Activated CD8-positive, alpha-beta memory T cell treated with anti-CD3 and anti-CD28 coated beads, Interleukin-2, amount 50 U/mL, for 1 hour (primary cell): ENCODE measurements around the gene SLCO2B1.
"Not testable (repeated sequence)": the region's sequence is repeated elsewhere in the genome, so short reads cannot be mapped to it uniquely, and the experiment has no call there.

ENCODE experiments used
- DNase-seq: peaks from one replicate; pipeline ENCODE4 v3.0.0-alpha.2; 2020; ENCODE audit errors: extremely low read depth

SLCO2B1 gene, protein sequence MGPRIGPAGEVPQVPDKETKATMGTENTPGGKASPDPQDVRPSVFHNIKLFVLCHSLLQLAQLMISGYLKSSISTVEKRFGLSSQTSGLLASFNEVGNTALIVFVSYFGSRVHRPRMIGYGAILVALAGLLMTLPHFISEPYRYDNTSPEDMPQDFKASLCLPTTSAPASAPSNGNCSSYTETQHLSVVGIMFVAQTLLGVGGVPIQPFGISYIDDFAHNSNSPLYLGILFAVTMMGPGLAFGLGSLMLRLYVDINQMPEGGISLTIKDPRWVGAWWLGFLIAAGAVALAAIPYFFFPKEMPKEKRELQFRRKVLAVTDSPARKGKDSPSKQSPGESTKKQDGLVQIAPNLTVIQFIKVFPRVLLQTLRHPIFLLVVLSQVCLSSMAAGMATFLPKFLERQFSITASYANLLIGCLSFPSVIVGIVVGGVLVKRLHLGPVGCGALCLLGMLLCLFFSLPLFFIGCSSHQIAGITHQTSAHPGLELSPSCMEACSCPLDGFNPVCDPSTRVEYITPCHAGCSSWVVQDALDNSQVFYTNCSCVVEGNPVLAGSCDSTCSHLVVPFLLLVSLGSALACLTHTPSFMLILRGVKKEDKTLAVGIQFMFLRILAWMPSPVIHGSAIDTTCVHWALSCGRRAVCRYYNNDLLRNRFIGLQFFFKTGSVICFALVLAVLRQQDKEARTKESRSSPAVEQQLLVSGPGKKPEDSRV

DNA sequence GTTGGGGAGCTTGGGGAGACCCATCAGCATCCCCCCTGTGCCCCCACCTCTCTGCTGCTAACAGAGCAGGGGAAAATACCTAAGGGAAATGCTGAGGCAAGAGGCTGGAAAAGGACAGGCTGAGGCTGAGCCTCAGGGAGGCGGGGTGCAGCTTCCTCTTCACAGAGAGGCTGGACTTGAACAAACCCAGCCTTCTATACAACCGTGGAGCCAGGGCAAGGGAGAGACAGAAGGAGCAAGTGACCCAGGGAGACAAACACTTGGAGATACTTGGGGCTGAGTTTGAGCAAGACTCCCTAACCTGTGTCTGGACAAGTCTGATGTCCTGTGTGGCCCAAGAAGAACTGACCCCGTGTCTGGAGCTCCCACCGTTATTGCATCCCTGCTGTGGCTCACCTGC, at the start of gene SLCO2B1:
TSS of gene SLCO2B1 (plus strand) at position 229 of the 400 bp plus-strand sequence. CDS start 275 bp downstream, outside the sequence.
- DNase-seq, result no peak

GRCh38 chr11:75101424-75102128, 49.3 kb upstream of the SLCO2B1 start:
- no peak for DNase-seq

DNA sequence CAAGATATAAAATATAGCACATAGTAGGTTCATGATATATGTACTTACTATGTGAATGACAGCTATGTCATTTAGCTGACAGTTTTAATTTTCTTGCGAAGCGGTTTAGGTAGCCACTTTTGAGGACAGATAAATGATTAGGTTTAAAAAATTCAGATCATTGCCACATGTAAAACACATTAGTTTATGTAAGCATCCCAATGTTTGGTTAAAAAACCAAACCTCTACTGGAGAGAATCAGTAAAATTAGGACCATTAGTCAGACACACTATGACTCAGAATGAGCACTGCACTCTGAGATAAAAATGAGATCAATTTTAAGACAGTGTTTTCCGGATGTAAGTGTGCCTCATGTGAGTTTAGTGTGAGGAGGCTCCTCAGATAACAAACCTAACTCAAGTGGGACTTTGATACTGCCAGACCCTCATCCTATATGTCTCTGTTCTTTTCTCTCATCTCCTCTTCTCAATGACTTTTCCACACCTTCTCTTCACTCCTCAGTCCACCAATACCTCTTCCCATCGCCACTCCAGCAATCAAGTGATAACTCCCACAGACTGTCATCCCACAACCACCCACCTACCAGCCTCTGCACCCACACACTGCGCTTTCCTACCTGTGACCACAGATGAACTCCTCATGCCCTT, 47.4 kb upstream of the SLCO2B1 start:
- no peak for DNase-seq

DNA sequence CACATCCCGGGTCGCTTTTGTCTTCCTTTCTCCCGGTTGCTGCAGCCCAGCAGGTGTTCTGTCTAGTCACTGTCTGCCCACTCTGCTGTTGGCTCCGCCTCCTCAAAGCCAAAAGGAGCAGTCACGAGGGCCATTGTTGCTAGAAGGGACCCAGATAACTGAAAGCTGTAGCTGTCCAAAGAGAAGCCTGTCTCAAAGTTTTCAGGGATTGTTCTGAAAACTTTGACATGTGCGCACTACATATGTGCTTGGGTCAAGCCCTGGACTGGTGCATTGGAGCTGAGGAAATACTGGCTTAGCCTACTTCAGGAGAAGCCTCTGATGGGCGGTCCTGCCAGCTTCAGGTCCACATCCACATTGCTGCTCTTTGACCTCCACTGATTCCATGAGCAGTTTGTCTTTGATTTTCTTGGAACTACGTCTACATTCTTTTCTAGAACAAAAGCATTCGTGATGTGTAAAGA, 45.4 kb upstream of the SLCO2B1 start:
- no peak for DNase-seq

DNA sequence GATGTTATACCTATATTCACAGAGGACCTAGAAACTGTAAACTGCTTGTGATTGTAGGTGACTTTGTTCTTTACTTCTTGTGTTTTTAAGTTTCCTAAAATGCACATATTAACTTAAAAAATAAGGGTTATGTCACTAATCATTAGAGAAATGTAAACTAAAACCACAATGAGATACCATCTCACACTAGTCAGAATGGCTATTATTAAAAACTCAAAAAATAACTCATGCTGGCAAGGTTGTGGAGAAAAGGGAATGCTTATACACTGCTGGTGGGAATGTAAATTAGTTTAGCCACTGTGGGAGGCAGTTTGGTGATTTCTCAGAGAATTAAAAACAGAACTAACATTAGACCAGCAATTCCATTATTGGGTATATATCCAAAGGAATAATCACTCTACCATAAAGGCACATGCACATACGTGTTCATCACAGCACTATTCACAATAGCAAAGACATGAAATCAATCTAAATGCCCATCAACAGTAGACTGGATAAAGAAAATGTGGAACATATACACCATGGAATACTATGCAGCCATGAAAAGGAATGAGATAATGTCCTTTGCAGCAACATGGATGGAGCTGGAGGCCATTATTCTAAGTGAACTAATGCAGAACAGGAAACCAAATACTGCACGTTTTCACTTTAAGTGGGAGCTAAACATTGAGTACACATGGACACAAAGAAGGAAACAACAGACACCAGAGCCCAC, 44.8 kb upstream of the SLCO2B1 start:
- DNase-seq, result not testable (repeated sequence)

- DNase-seq, result no peak
These were observed 43.7 kb upstream of the SLCO2B1 start for GRCh38 chr11:75107187-75107586.

GRCh38 chr11:75112200-75112599, 38.7 kb upstream of the SLCO2B1 start:
- no peak for DNase-seq

DNA sequence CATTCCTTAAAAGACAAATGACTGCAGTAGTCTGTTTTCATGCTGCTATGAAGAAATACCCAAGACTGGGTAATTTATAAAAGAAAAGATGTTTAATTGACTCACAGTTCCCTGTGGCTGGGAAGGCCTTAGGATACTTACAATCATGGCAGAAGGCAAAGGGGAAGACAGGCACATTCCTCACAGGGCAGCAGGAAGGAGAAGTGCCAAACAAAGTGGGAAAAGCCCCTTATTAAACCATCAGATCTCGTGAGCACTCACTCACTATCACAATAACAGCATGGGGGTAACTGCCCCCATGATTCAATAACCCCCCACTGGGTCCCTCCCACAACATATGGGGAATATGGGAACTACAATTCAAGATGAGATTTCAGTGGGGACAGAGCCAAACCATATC, 37.9 kb upstream of the SLCO2B1 start:
- no peak for DNase-seq

DNA sequence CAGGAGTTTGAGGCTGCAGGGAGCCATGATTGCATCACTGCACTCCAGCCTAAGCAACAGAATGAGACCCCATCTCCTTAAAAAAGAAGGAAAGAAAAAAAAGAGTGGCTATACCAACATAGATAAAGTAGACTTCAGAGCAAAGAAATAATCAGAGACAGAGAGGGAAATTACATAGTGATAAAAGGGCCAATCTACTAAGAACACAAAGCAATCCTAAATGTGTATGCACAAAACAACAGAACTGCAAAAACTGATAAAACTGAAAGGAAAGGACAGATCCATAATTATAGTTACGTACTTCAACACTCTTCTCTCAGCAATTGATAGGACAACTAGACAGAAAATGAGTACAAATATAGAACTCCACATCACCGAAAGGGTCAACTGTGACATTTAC, 36.4 kb upstream of the SLCO2B1 start:
- DNase-seq, result no peak

GRCh38 chr11:75118577-75118976, 32.3 kb upstream of the SLCO2B1 start:
- DNase-seq, result no peak

DNA sequence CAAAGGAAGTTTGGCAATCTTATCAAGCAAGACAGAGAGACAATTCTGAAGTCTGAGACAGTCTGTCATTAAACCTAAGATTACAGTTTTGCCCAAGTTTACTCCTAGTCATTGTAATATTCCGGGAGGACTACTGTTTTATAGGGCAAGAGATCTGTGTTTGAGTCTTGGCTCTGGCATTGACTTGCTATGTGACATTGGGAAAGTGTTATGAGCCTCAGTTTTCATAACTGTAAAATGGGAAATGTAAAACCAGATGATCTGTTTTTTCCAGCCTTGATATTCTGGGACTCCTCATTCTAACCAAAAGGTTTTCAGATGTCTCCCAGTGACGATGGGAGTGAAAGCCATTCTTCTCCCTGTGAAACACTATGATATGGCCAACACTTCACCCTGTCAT, 24.3 kb upstream of the SLCO2B1 start:
- no peak for DNase-seq

DNA sequence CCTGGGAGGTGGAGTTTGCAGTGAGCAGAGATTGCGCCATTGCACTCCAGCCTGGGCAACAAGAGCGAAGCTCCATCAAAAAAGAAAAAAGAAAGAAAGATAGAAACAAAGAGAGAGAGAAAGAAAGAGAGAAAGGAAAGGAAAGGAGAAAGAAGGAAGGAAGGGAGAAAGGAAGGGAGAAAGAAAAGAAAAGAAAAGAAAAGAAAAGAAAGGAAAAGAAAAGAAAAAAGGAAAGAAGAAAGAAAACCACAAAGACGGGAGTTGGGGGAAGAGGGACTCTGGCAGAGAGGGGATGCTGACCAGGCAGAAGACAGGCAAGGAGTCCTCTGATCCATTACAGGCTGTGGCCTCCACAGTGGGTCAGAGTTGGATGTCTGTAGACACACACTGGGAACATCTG, 18.8 kb upstream of the SLCO2B1 start:
- DNase-seq, result no peak

- no peak for DNase-seq
These were observed 16.9 kb upstream of the SLCO2B1 start for GRCh38 chr11:75133976-75134375.

DNA sequence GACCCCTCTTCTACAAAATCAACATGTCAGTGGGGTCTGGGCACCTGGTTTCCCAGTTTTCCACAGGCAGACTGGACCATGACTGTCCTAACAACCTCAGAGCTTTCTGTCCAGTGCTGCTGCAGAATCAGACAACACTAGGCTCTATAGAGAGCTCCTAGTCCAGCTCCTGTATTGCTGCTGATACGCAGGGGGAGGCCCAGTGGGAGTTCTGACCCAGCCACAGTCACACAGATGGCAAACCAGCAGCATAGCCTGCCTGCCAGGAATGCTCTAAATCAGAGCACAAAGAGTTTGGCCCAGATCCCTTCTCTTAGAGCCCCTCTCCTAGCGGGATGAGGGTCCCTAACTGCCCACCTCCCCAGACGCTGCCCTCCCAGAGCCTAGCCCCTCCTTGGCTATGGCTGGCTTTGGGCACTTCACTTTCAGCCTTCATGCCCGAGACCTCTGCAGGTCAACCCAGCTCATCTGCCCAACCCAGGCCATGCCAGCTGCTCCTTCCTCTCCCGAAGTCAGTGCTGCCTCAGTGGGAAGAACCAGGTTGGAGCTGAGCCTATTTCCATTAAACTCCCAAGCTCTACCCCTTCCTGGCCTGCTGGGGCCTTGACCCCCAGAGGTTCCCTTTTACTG, 15.8 kb upstream of the SLCO2B1 start:
- DNase-seq, result no peak

- DNase-seq, result no peak
These were observed 15.3 kb upstream of the SLCO2B1 start for GRCh38 chr11:75135651-75136050.

- DNase-seq, result peak; percentile 20
These were observed 10.4 kb upstream of the SLCO2B1 start for GRCh38 chr11:75140269-75141138.

- DNase-seq, result no peak
These were observed 9.7 kb upstream of the SLCO2B1 start for GRCh38 chr11:75141166-75141565.

- peak; percentile 37 for DNase-seq
These were observed 8.0 kb upstream of the SLCO2B1 start for GRCh38 chr11:75142714-75143419.

GRCh38 chr11:75143420-75143731, 7.5 kb upstream of the SLCO2B1 start:
- DNase-seq, result no peak

- DNase-seq, result no peak
These were observed 6.2 kb upstream of the SLCO2B1 start for GRCh38 chr11:75144716-75145014.
